Transverse colon (tissue), 4 donors: ENCODE measurements around the gene ZFHX3. TPM values are rescaled to one million over a fixed set of nuclear protein-coding genes. Genes with fewer than 3 reads are reported as not detected.
"Not testable (repeated sequence)": the region's sequence is repeated elsewhere in the genome, so short reads cannot be mapped to it uniquely, and the experiment has no call there.

Experiments used
- DNase-seq: peaks from one replicate; pipeline ENCODE4 v3.0.0-alpha.2; 2019
- H3K27ac ChIP-seq, 4 donors: fragments of 200-600 bp; sonication (generic); 2 replicates each; pipeline ENCODE4 v1.5.1; 2016 to 2018; ENCODE audit warnings: inconsistent platforms in 4 of 4
- H3K27me3 ChIP-seq: fragments of 200-600 bp; sonication (generic); 2 replicates; pipeline ENCODE4 v1.5.1; 2017; ENCODE audit warnings: inconsistent platforms
- H3K36me3 ChIP-seq, 4 donors: fragments of 200-600 bp; sonication (generic); 2 replicates each; pipeline ENCODE4 v1.5.1; 2017 to 2019; ENCODE audit warnings: inconsistent platforms in 4 of 4
- H3K4me1 ChIP-seq, 4 donors: fragments of 200-600 bp; sonication (generic); 2 replicates each; pipeline ENCODE4 v1.5.1; 2017 to 2020; ENCODE audit warnings: inconsistent platforms in 4 of 4
- H3K4me3 ChIP-seq, 4 donors: fragments of 200-600 bp; sonication (generic); 1 replicate in 1 of 4; 2 replicates in 3 of 4; pipeline versions ENCODE4 v1.5.1 to v1.6.1; 2017 to 2019; ENCODE audit warnings: inconsistent platforms in 4 of 4
- H3K9me3 ChIP-seq, 2 donors: fragments of 200-600 bp; sonication (generic); 2 replicates each; pipeline ENCODE4 v1.5.1; 2017 to 2019; ENCODE audit warnings: inconsistent platforms in 2 of 2
- EP300 ChIP-seq: sonication (generic); formaldehyde crosslinking; IDR thresholded peaks from one replicate; pipeline ENCODE4 v1.6.1; 2017; ENCODE audit warnings: antibody characterized with exemption, low read depth
- POLR2A ChIP-seq: fragments of 450-650 bp; IDR thresholded peaks from one replicate; pipeline ENCODE4 v1.6.1; 2016; ENCODE audit warnings: antibody characterized with exemption, mild to moderate bottlenecking, moderate library complexity
- POLR2AphosphoS5 ChIP-seq, 3 donors: sonication (generic); formaldehyde crosslinking; IDR thresholded peaks; one replicate each; pipeline ENCODE4 v1.6.1; 2016; ENCODE audit warnings: antibody characterized with exemption in 3 of 3
- whole genome bisulfite sequencing, 2 donors: methylation state at CpG; one replicate each; pipeline ENCODE4 v1.1.5; 2018; ENCODE audit warnings: low coverage in 1 of 2; 5-methylcytosine and 5-hydroxymethylcytosine counted together
- in situ Hi-C, 4 donors: fragments of 200-750 bp; cut with MboI; loops; one replicate each; pipeline versions ENCODE4 v1.15.0 to v1.15.1; 2017; ENCODE audit warnings: low sequenced_read_pairs in 3 of 4, low pct_ligation_motif_present in 1 of 4, low pct_unique_long_range_greater_than_20kb in 1 of 4
- intact Hi-C: fragments of 100-400 bp; cut with DNase I; formaldehyde crosslinking; loops from one replicate; pipeline ENCODE4 v1.15.1; 2023; ENCODE audit warnings: low total_unique reads
- total RNA-seq, 4 donors: library from RNA; depleted of rRNA; stranded (reverse); fragments of >200 nt; gene quantifications; one replicate each; pipeline ENCODE4 v1.1.0, GENCODE V29; 2016
- TF ChIP-seq, protein P1 (sequence below), 5 experiments: fragments of 200-600 bp in 3 of 5; fragments of 450-650 bp in 2 of 5; sonication (generic) in 3 of 5; IDR thresholded peaks; 1 replicate in 2 of 5; 2 replicates in 3 of 5; pipeline ENCODE4 v1.5.1; 2016 to 2017; ENCODE audit warnings: antibody characterized with exemption in 5 of 5, inconsistent platforms in 3 of 5, mild to moderate bottlenecking in 2 of 5, moderate library complexity in 1 of 5

The ZFHX3 gene
- total RNA-seq, 4 donors from 2014 or later = 12.3 to 23.7 (median 15.3) TPM

GRCh38 chr16:73089420-73089819 lies 41.5 kb upstream of the ZFHX3 start:
- Histone ChIP-seq H3K36me3 (no peaks in the 10 kb centered on the region), H3K27ac (no peak overlapping the region), H3K4me3 (no peak overlapping the region), H3K4me1 (no peaks in the 10 kb centered on the region), H3K27me3 (no peaks in the 10 kb centered on the region), H3K9me3 (no peaks in the 10 kb centered on the region)
- in situ Hi-C loops (no loop called here), intact Hi-C loops (no loop called here)
- DNase-seq = no peak
- 92% methylated on average over 3 of the region's 3 CpGs; no CpG with 5 or more reads in 1 of the 2 donors for WGBS, 2 donors
- TF ChIP-seq EP300 (no peak), POLR2A (no peak)

DNA sequence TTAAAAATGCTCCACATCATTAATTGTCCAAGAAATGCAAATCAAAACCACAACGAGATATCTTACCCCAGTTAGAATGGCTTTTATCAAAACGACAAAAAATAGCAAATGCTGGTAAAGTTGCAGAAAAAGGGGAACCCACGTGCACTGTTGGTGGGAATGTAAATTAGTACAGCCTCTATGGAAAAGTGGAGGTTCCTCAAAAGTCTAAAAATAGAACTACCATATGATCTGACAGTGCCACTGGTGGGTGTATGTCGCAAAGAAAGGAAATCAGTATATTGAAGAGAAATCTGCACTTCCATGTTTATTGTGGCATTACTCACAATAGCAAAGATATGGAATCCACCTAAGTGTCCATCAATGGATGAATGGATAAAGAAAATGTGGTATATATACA lies 38.2 kb upstream of the ZFHX3 start:
- H3K27me3 ChIP-seq = no peaks in the 10 kb centered on the region
- H3K27ac ChIP-seq = no peak overlapping the region
- no peaks in the 10 kb centered on the region for H3K9me3 ChIP-seq
- TF ChIP-seq EP300 (no peak), POLR2A (no peak), POLR2AphosphoS5 (IDR thresholded peaks at IDR 0.05) (no peak)
- TF ChIP-seq, protein P1, sequence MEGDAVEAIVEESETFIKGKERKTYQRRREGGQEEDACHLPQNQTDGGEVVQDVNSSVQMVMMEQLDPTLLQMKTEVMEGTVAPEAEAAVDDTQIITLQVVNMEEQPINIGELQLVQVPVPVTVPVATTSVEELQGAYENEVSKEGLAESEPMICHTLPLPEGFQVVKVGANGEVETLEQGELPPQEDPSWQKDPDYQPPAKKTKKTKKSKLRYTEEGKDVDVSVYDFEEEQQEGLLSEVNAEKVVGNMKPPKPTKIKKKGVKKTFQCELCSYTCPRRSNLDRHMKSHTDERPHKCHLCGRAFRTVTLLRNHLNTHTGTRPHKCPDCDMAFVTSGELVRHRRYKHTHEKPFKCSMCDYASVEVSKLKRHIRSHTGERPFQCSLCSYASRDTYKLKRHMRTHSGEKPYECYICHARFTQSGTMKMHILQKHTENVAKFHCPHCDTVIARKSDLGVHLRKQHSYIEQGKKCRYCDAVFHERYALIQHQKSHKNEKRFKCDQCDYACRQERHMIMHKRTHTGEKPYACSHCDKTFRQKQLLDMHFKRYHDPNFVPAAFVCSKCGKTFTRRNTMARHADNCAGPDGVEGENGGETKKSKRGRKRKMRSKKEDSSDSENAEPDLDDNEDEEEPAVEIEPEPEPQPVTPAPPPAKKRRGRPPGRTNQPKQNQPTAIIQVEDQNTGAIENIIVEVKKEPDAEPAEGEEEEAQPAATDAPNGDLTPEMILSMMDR (IDR thresholded peaks at IDR 0.05) = no peak
- 62 to 71% methylated on average over 4 of the region's 4 CpGs for WGBS, 2 donors
- H3K4me3 ChIP-seq = no peak overlapping the region
- in situ Hi-C loops (no loop called here), intact Hi-C loops (no loop called here)
- no peak for DNase-seq
- H3K36me3 ChIP-seq = no peaks in the 10 kb centered on the region
- H3K4me1 ChIP-seq = no peaks in the 10 kb centered on the region

GRCh38 chr16:73083271-73083670 lies 35.3 kb upstream of the ZFHX3 start:
- Histone ChIP-seq H3K4me3 (no peak overlapping the region), H3K27ac (no peak overlapping the region), H3K4me1 (no peaks in the 10 kb centered on the region), H3K36me3 (no peaks in the 10 kb centered on the region), H3K27me3 (no peaks in the 10 kb centered on the region), H3K9me3 (no peaks in the 10 kb centered on the region)
- in situ Hi-C loops (no loop called here), intact Hi-C loops (no loop called here)
- TF ChIP-seq EP300 (no peak), POLR2A (no peak), POLR2AphosphoS5 (IDR thresholded peaks at IDR 0.05) (no peak)
- TF ChIP-seq, protein P1 (IDR thresholded peaks at IDR 0.05) = no peak
- 74 to 87% methylated on average over 3 of the region's 3 CpGs for WGBS, 2 donors
- no peak for DNase-seq

- DNase-seq, in situ Hi-C loops: not testable (repeated sequence)
- peak overlapping the region in 1 of 4 donors; percentile 49 for H3K27ac ChIP-seq
Measured at GRCh38 chr16:73082634-73083051, 34.7 kb upstream of the ZFHX3 start.

GRCh38 chr16:73080931-73081330 lies 33.0 kb upstream of the ZFHX3 start:
- no peak for TF ChIP-seq EP300
- TF ChIP-seq, protein P1 (IDR thresholded peaks at IDR 0.05) = no peak
- no peak for TF ChIP-seq POLR2AphosphoS5 (IDR thresholded peaks at IDR 0.05)
- no peak for TF ChIP-seq POLR2A

More at GRCh38 chr16:73082634-73083051, 34.7 kb upstream of the ZFHX3 start:
- H3K4me3 ChIP-seq, H3K4me1 ChIP-seq, H3K27me3 ChIP-seq, intact Hi-C loops, H3K36me3 ChIP-seq, H3K9me3 ChIP-seq: not testable (repeated sequence)
- 64 to 73% methylated on average over 2 to 4 of the region's 4 CpGs for WGBS, 2 donors
- TF ChIP-seq POLR2AphosphoS5 (IDR thresholded peaks at IDR 0.05) = peak in 2 of 3 donors; percentile 32

More at GRCh38 chr16:73080931-73081330, 33.0 kb upstream of the ZFHX3 start:
- Histone ChIP-seq H3K36me3 (no peaks in the 10 kb centered on the region), H3K27ac (no peak overlapping the region), H3K9me3 (no peaks in the 10 kb centered on the region), H3K4me1 (no peaks in the 10 kb centered on the region), H3K4me3 (no peak overlapping the region), H3K27me3 (no peaks in the 10 kb centered on the region)
- in situ Hi-C loops (no loop called here), intact Hi-C loops (no loop called here)
- no peak for DNase-seq
- WGBS, 2 donors = 68 to 100% methylated on average over 1 of the region's 1 CpG
